Ovary (tissue), 3 donors: ENCODE results near the gene NSMCE4A.

ENCODE experiments used
- CTCF ChIP-seq, 3 donors: fragments of 450-650 bp in 2 of 3; fragments of 200-600 bp in 1 of 3; IDR thresholded peaks; one replicate each; pipeline versions ENCODE4 v1.5.1 to v1.8.0; 2016 to 2022; ENCODE audit warnings: antibody characterized with exemption in 3 of 3, mild to moderate bottlenecking in 1 of 3
- EP300 ChIP-seq: sonication (generic); formaldehyde crosslinking; IDR thresholded peaks from one replicate; pipeline ENCODE4 v1.6.1; 2017; ENCODE audit warnings: antibody characterized with exemption
- POLR2A ChIP-seq: fragments of 450-650 bp; IDR thresholded peaks from one replicate; pipeline ENCODE4 v1.6.1; 2017; ENCODE audit warnings: antibody characterized with exemption, mild to moderate bottlenecking, moderate library complexity
- donor health status: DM: no; HTN: no; CAD: no.

GRCh38 chr10:121910673-121911420 is 64.2 kb downstream of the NSMCE4A start:
- TF ChIP-seq POLR2A = no peak
- TF ChIP-seq CTCF (IDR thresholded peaks at IDR 0.05) = no peak
- no peak for TF ChIP-seq EP300
